ENCODE measurements around the gene MYH14. TPM values are rescaled to one million over a fixed set of nuclear protein-coding genes. Genes with fewer than 3 reads are reported as not detected.

Gene MYH14
- polyA plus RNA-seq, 1 of the 3 experiments (the other 2 are of a cell fraction) = 0.02 TPM

DNA sequence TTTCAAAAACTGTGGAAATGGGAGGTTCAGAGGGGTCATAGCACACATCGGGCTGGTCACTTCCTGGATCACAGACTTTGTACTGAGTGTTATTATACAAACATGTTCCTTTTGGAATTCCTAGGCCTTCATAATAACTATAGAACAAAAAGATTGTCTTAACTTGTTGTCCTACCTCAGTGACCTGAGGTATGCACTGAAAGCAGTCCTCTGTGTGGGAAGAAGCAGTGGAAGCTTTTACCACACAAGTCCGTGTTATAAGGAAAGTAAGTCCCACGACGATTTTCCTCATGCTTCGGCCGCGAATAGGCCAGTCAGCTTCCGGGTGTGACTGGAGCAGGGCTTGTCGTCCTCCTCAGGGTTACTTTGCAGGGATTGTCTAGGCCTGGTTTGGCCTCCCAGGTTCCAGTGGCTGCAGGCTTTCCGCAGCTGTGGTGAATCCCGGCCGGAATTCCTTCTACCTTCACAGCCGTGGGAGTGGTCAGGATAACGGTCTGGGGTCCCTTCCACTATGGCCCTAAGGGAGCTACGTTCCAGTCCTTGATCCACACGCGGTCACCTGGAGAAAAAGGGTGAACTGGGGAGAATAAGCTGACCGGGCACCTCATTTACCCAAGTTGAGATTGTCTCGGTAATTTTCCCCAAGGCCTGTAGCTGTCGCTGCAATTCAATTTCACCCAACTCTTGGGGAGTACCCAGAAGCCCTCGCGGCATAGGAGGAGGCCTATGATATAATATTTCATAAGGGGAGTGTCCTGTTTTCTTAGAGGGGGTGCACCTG is 146.0 kb downstream of the MYH14 start:
- no peak for DNase-seq
- Histone ChIP-seq H2AFZ (ENCODE audit: low read depth) (no peak overlapping the region), H3K9me3 (0 out of 2 replicates have a peak, but pooled peaks cover 11% of the 10 kb centered on the region), H3K27me3 (ENCODE audit: insufficient read depth) (no peaks in the 10 kb centered on the region), H3K27ac (ENCODE audit: low read depth in 2 of 2, low read length in 1 of 2) (no peak overlapping the region), H3F3A (replicated peaks; ENCODE audit: insufficient read depth) (no peaks in the 10 kb centered on the region), H3K9me2 (no peaks in the 10 kb centered on the region), H3K79me2 (ENCODE audit: insufficient read depth) (no peaks in the 10 kb centered on the region), H3K4me3 (ENCODE audit: low read depth in 2 of 2, low read length in 1 of 2) (no peak overlapping the region), H3K4me1 (ENCODE audit: control insufficient read depth in 1 of 2, insufficient read depth in 2 of 2, low read depth in 1 of 2, low read length in 1 of 2) (no peaks in the 10 kb centered on the region), H3K4me2 (no peak overlapping the region), H3K9ac (no peak overlapping the region), H4K20me1 (ENCODE audit: insufficient read depth) (no peaks in the 10 kb centered on the region), H3K36me3 (replicated peaks in 1 of 2; ENCODE audit: control insufficient read depth in 1 of 2, insufficient read depth in 2 of 2, low read length in 1 of 2) (no peaks in the 10 kb centered on the region)
- WGBS (ENCODE audit: low lambda C conversion rate) = 69% methylated on average over 20 of the region's 22 CpGs
- CTCF ChIA-PET = no interaction called here
- TF ChIP-seq TCF12 (IDR thresholded peaks at IDR 0.05) (no peak), FOXJ3 (CRISPR knock-in tag; IDR thresholded peaks at IDR 0.05) (no peak), CTCF (IDR thresholded peaks at IDR 0.05) (no peak), YY1 (IDR thresholded peaks at IDR 0.05; ENCODE audit: low read depth) (no peak), GABPA (IDR thresholded peaks at IDR 0.05; ENCODE audit: low read depth) (no peak), EZH2phosphoT487 (IDR thresholded peaks at IDR 0.05; ENCODE audit: borderline replicate concordance, low read depth) (no peak), USF2 (IDR thresholded peaks at IDR 0.05; ENCODE audit: borderline replicate concordance, low read depth, low read length) (no peak), FOSL2 (IDR thresholded peaks at IDR 0.05; ENCODE audit: borderline replicate concordance, low read depth) (no peak), POLR2AphosphoS5 (IDR thresholded peaks at IDR 0.05; ENCODE audit: low read depth, low read length) (no peak), GATA2 (CRISPR knock-in tag; IDR thresholded peaks at IDR 0.05) (no peak), MXI1 (IDR thresholded peaks at IDR 0.05; ENCODE audit: low read depth, low read length) (no peak)
- TF ChIP-seq, protein P1, sequence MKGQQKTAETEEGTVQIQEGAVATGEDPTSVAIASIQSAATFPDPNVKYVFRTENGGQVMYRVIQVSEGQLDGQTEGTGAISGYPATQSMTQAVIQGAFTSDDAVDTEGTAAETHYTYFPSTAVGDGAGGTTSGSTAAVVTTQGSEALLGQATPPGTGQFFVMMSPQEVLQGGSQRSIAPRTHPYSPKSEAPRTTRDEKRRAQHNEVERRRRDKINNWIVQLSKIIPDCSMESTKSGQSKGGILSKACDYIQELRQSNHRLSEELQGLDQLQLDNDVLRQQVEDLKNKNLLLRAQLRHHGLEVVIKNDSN (IDR thresholded peaks at IDR 0.05; ENCODE audit: borderline replicate concordance, low read depth) = no peak
- TF ChIP-seq, protein P2, sequence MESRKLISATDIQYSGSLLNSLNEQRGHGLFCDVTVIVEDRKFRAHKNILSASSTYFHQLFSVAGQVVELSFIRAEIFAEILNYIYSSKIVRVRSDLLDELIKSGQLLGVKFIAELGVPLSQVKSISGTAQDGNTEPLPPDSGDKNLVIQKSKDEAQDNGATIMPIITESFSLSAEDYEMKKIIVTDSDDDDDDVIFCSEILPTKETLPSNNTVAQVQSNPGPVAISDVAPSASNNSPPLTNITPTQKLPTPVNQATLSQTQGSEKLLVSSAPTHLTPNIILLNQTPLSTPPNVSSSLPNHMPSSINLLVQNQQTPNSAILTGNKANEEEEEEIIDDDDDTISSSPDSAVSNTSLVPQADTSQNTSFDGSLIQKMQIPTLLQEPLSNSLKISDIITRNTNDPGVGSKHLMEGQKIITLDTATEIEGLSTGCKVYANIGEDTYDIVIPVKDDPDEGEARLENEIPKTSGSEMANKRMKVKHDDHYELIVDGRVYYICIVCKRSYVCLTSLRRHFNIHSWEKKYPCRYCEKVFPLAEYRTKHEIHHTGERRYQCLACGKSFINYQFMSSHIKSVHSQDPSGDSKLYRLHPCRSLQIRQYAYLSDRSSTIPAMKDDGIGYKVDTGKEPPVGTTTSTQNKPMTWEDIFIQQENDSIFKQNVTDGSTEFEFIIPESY (IDR thresholded peaks at IDR 0.05; ENCODE audit: borderline replicate concordance, low read depth) = no peak
- TF ChIP-seq, protein P3, sequence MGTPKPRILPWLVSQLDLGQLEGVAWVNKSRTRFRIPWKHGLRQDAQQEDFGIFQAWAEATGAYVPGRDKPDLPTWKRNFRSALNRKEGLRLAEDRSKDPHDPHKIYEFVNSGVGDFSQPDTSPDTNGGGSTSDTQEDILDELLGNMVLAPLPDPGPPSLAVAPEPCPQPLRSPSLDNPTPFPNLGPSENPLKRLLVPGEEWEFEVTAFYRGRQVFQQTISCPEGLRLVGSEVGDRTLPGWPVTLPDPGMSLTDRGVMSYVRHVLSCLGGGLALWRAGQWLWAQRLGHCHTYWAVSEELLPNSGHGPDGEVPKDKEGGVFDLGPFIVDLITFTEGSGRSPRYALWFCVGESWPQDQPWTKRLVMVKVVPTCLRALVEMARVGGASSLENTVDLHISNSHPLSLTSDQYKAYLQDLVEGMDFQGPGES (IDR thresholded peaks at IDR 0.05; ENCODE audit: low read depth, low read length) = no peak
- POLR2A ChIA-PET = no interaction called here

Measured in SK-N-SH (cell line).